GM12878 (cell line): Measurements from ENCODE around the gene FBXO5. TPM values are rescaled to one million over a fixed set of nuclear protein-coding genes. Genes with fewer than 3 reads are reported as not detected.

Source experiments
- ATAC-seq: fragments of 200-7000 bp; cut with Tn5 transposase; 3 replicates; pipeline ENCODE4 v1.9.1; 2020; ENCODE audit warnings: mild to moderate bottlenecking, moderate library complexity
- BruUV-seq: library from RNA; stranded (reverse); fragments of 400-500 nt; replicated peaks from 2 replicates; lab custom pipeline; 2021; lab: Mats Ljungman, UMichigan
- CTCF ChIA-PET: fragments of 300-600 bp; sonication (Branson Sonifier 250); formaldehyde crosslinking; extraction: SDS; loops from one replicate; lab custom pipeline; 2021; ENCODE audit warnings: inconsistent platforms; lab: Yijun Ruan, JAX
- POLR2A ChIA-PET: fragments of 350-600 bp; formaldehyde crosslinking; extraction: SDS; loops from one replicate; lab custom pipeline; 2021; ENCODE audit warnings: inconsistent platforms; lab: Charles Lee
- RAD21 ChIA-PET: fragments of 300-600 bp; sonication (Branson Sonifier 250); formaldehyde crosslinking; loops from one replicate; lab custom pipeline; 2023; ENCODE audit warnings: antibody characterized with exemption; ENCODE audit not compliant: unreplicated experiment; lab: Charles Lee
- SMC1A ChIA-PET: fragments of 300-600 bp; sonication (Branson Sonifier 250); formaldehyde crosslinking; loops from one replicate; lab custom pipeline; 2023; ENCODE audit not compliant: unreplicated experiment, uncharacterized antibody; lab: Charles Lee
- DNase-seq: peaks from one replicate; pipeline ENCODE4 v3.0.0-alpha.2; 2011; ENCODE audit warnings: low read depth, low spot score
- FAIRE-seq: peaks from 3 replicates; lab custom pipeline; 2011; peaks lifted over from hg19 to GRCh38; lab: Jason Lieb, UNC
- H2AFZ ChIP-seq: 2 replicates; pipeline ENCODE4 v1.6.0; 2011; ENCODE audit warnings: low read depth, low read length, control low read depth; ENCODE audit not compliant: control insufficient read depth
- H3K27ac ChIP-seq: 2 replicates; pipeline ENCODE4 v1.5.1; 2011; ENCODE audit warnings: control low read depth; ENCODE audit not compliant: control insufficient read depth, insufficient read depth
- H3K27me3 ChIP-seq, 2 experiments: replicated peaks in 1 of 2; 2 replicates each; pipeline versions ENCODE4 v1.6.0 to v1.6.1; 2011; ENCODE audit warnings: low read length in 1 of 2; ENCODE audit not compliant: control insufficient read depth in 2 of 2, insufficient read depth in 2 of 2
- H3K36me3 ChIP-seq, 2 experiments: 2 replicates each; pipeline ENCODE4 v1.5.1; 2011; ENCODE audit warnings: low read length in 1 of 2; ENCODE audit not compliant: control insufficient read depth in 2 of 2, insufficient read depth in 2 of 2
- H3K4me1 ChIP-seq: 2 replicates; pipeline ENCODE4 v1.6.1; 2011; ENCODE audit warnings: mild to moderate bottlenecking, low read length, moderate library complexity, mixed read lengths; ENCODE audit not compliant: control insufficient read depth, insufficient read depth
- H3K4me2 ChIP-seq: 2 replicates; pipeline ENCODE4 v1.6.0; 2011; ENCODE audit warnings: control low read depth; ENCODE audit not compliant: control insufficient read depth, insufficient read depth
- H3K4me3 ChIP-seq: fragments of 200-600 bp; sonication (generic); 2 replicates; pipeline ENCODE4 v1.5.1; 2016
- H3K79me2 ChIP-seq: 2 replicates; pipeline ENCODE4 v1.6.0; 2011; ENCODE audit warnings: low read length; ENCODE audit not compliant: control insufficient read depth, insufficient read depth
- H3K9ac ChIP-seq: 2 replicates; pipeline ENCODE4 v1.8.0; 2011; ENCODE audit warnings: low read length, control low read depth, mixed read lengths; ENCODE audit not compliant: control insufficient read depth, insufficient read depth
- H3K9me3 ChIP-seq: replicated peaks from 3 replicates; pipeline ENCODE4 v1.5.1; 2011; ENCODE audit warnings: mild to moderate bottlenecking, low read length; ENCODE audit not compliant: control insufficient read depth, insufficient read depth
- H4K20me1 ChIP-seq: 2 replicates; pipeline ENCODE4 v1.6.0; 2011; ENCODE audit not compliant: control insufficient read depth, insufficient read depth
- CHD1 ChIP-seq: IDR thresholded peaks from 2 replicates; pipeline ENCODE4 v1.6.1; 2012; ENCODE audit warnings: low read depth, low read length, improper control_type of control experiment
- KAT2A ChIP-seq: conservative IDR thresholded peaks from 2 replicates; pipeline ENCODE4 v1.6.1; 2011; ENCODE audit warnings: low read depth, low read length; ENCODE audit not compliant: control insufficient read depth
- MEF2A ChIP-seq: IDR thresholded peaks from 2 replicates; pipeline ENCODE4 v1.6.1; 2011; ENCODE audit warnings: low read depth, mild to moderate bottlenecking, low read length, moderate library complexity; ENCODE audit not compliant: insufficient read depth
- RAD51 ChIP-seq: fragments of 450-650 bp; IDR thresholded peaks from 2 replicates; pipeline ENCODE4 v1.6.1; 2016; ENCODE audit warnings: moderate library complexity, mild to moderate bottlenecking, inconsistent platforms
- SP1 ChIP-seq: IDR thresholded peaks from one replicate; pipeline ENCODE4 v1.6.1; 2011; ENCODE audit warnings: low read depth, low read length
- STAT1 ChIP-seq: fragments of 450-650 bp; conservative IDR thresholded peaks from 2 replicates; pipeline ENCODE4 v1.6.1; 2014; ENCODE audit warnings: antibody characterized with exemption, mild to moderate bottlenecking
- SUPT20H ChIP-seq: IDR thresholded peaks from 2 replicates; pipeline ENCODE4 v1.6.1; 2011; ENCODE audit warnings: low read depth, mild to moderate bottlenecking, low read length, moderate library complexity, borderline replicate concordance; ENCODE audit not compliant: control insufficient read depth
- USF1 ChIP-seq: IDR thresholded peaks from 2 replicates; pipeline ENCODE4 v1.6.1; 2011; ENCODE audit warnings: borderline replicate concordance, low read depth, mild to moderate bottlenecking, moderate library complexity, mixed read lengths, low read length; ENCODE audit not compliant: insufficient read depth; ENCODE audit errors: extremely low read length
- in situ Hi-C: fragments of 300-500 bp; cut with MboI; formaldehyde crosslinking; loops from 9 replicates; pipeline ENCODE4 v1.14.3; 2018; ENCODE audit warnings: mixed read lengths
- intact Hi-C: fragments of 100-400 bp; cut with micrococcal nuclease; formaldehyde crosslinking; loops from one replicate; pipeline ENCODE4 v1.14.2; 2022; ENCODE audit not compliant: unreplicated experiment
- polyA plus RNA-seq, 11 experiments: library from polyadenylated mRNA; depleted of rRNA in 4 of 11; unstranded in 6 of 11; stranded (reverse) in 5 of 11; fragments of >200 nt; fragmentation: Nextera tagmentation in 4 of 11; fragmentation: Illumina TruSeq in 1 of 11; extraction: Ambion mirVana in 4 of 11; extraction: Trizol in 1 of 11; gene quantifications; 1 replicate in 1 of 11; 2 replicates in 10 of 11; pipeline versions ENCODE4 v1.2.1 to v1.2.3, GENCODE V29; 2011 to 2016; ENCODE audit warnings: inconsistent platforms in 2 of 11, missing spikeins in 2 of 11, low read depth in 1 of 11
- total RNA-seq, 4 experiments: library from RNA; depleted of rRNA in 3 of 4; stranded (reverse); fragments of >200 nt in 3 of 4; fragmentation: Illumina TruSeq in 1 of 4; extraction: Trizol in 1 of 4; gene quantifications; 2 replicates each; pipeline versions ENCODE4 v1.2.1 to v1.2.3, GENCODE V29; 2013 to 2021
- TF ChIP-seq, protein P1 (sequence below): fragments of 450-650 bp; IDR thresholded peaks from 2 replicates; pipeline ENCODE4 v1.6.1; 2017; ENCODE audit warnings: mild to moderate bottlenecking, moderate library complexity

The FBXO5 gene
- total and polyA plus RNA-seq, 10 of the 15 experiments (the other 5 are each of a cell fraction or from before 2014, with no cell fraction given), result 13.6 to 62.2 (median 37.7) TPM

- TF ChIP-seq, protein P1, sequence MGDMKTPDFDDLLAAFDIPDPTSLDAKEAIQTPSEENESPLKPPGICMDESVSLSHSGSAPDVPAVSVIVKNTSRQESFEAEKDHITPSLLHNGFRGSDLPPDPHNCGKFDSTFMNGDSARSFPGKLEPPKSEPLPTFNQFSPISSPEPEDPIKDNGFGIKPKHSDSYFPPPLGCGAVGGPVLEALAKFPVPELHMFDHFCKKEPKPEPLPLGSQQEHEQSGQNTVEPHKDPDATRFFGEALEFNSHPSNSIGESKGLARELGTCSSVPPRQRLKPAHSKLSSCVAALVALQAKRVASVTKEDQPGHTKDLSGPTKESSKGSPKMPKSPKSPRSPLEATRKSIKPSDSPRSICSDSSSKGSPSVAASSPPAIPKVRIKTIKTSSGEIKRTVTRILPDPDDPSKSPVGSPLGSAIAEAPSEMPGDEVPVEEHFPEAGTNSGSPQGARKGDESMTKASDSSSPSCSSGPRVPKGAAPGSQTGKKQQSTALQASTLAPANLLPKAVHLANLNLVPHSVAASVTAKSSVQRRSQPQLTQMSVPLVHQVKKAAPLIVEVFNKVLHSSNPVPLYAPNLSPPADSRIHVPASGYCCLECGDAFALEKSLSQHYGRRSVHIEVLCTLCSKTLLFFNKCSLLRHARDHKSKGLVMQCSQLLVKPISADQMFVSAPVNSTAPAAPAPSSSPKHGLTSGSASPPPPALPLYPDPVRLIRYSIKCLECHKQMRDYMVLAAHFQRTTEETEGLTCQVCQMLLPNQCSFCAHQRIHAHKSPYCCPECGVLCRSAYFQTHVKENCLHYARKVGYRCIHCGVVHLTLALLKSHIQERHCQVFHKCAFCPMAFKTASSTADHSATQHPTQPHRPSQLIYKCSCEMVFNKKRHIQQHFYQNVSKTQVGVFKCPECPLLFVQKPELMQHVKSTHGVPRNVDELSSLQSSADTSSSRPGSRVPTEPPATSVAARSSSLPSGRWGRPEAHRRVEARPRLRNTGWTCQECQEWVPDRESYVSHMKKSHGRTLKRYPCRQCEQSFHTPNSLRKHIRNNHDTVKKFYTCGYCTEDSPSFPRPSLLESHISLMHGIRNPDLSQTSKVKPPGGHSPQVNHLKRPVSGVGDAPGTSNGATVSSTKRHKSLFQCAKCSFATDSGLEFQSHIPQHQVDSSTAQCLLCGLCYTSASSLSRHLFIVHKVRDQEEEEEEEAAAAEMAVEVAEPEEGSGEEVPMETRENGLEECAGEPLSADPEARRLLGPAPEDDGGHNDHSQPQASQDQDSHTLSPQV, result no peak
- TF ChIP-seq SUPT20H (no peak), CHD1 (no peak), KAT2A (no peak), SP1 (no peak), RAD51 (no peak), STAT1 (no peak)
Measured at GRCh38 chr6:152978058-152978457, 4.8 kb downstream of the FBXO5 start (continued).

DNA sequence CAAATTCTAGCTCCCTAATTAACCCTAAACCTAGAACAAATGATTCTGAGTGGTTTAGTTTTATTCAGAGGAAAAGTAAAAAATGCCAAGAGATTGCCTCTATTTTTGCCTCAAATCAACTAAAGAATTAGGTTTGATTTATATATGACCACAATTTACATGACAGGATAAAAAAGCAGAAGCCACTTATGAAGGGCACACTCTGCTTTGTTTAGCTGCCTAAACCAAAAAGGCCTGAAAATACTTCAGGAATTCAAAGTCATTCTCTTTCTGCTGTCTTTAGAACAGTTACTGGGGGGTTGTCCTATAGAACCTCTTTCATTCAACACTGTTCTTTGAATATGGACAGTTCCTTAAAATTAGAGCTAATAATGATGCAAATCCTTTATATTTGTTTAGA lies 5.3 kb downstream of the FBXO5 start:
- no peaks in the 10 kb centered on the region; the same call in 1 of the 3 replicates for H3K9me3 ChIP-seq
- H3K4me2 ChIP-seq, result peak overlapping the region; percentile 66
- BruUV-seq, result no TSS peak
- ChIA-PET CTCF (interaction anchor here (0.6 to 2.6 kb wide), 7 partner anchors 10 to 54 kb away, joined by 3 to 11 read pairs (median 5); no protein-coding TSS in a partner anchor), RAD21 (interaction anchor here (0.8 to 1.6 kb wide), 6 partner anchors 19 to 29 kb away, joined by 3 to 6 read pairs (median 3); no protein-coding TSS in a partner anchor), POLR2A (interaction anchor here (0.6 to 2.4 kb wide), 4 partner anchors 8 to 70 kb away, joined by 3 to 10 read pairs (median 4); no protein-coding TSS in a partner anchor), SMC1A (interaction anchor here (0.9 to 2.9 kb wide), 12 partner anchors 8 to 250 kb away, joined by 3 to 26 read pairs (median 4); no protein-coding TSS in a partner anchor)
- 0 out of 2 replicates have a peak overlapping the region, but pooled peaks have one; percentile 44 for H3K4me3 ChIP-seq
- H3K4me1 ChIP-seq, result peaks cover 4% of the 10 kb centered on the region; the same call in 1 of the 2 replicates
- intact Hi-C loops, result loop anchor here (10.0 kb wide), 1 partner anchor 673 kb away; no protein-coding TSS in a partner anchor
- H3K27ac ChIP-seq, result no peak overlapping the region
- FAIRE-seq (no peak), ATAC-seq (no peak), DNase-seq (no peak)
- H3K36me3 ChIP-seq, result peaks cover 0 to 19% of the 10 kb centered on the region in 2 experiments; a peak in 2 of 4 replicates
- H2AFZ ChIP-seq, result no peak overlapping the region
- H3K79me2 ChIP-seq, result peaks cover 100% of the 10 kb centered on the region
- no peaks in the 10 kb centered on the region for H3K27me3 ChIP-seq
- in situ Hi-C loops, result loop anchor here (25.0 kb wide), 3 partner anchors 1260 to 1760 kb away; partner anchors contain the start of gene SCAF8
- no peak overlapping the region for H3K9ac ChIP-seq
- no peak for TF ChIP-seq USF1
- no peak for TF ChIP-seq MEF2A
- H4K20me1 ChIP-seq, result no peaks in the 10 kb centered on the region
